ENCODE results near the gene SLC27A6. TPM values are rescaled to one million over a fixed set of nuclear protein-coding genes. Genes with fewer than 3 reads are reported as not detected.

Gene SLC27A6
- total RNA-seq, 4 donors from 2014 or later: not detected

DNA sequence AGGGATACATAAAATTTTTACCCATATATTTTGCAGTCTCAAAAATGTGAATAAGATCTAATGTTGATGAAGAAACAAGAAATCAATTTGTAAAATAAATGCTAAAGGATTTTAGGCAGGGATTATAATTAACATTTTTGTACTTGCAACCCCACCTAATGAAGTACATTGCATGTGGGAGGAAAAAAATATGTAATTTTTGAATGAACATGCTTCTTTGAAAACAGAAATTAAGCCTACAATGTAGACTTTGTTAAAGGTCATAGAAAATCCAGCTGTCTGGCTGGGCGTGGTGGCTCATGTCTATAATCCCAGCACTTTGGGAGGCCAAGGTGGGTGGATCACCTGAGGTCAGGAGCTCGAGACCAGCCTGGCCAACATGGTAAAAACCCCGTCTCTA, 15.6 kb downstream of the SLC27A6 start:
- H3K9me3 ChIP-seq: no peaks in the 10 kb centered on the region
- DNase-seq: no peak
- H3K4me1 ChIP-seq: no peaks in the 10 kb centered on the region
- H3K27ac ChIP-seq: no peak overlapping the region
- H3K36me3 ChIP-seq: no peaks in the 10 kb centered on the region
- H3K27me3 ChIP-seq: no peaks in the 10 kb centered on the region
- TF ChIP-seq, protein P1, sequence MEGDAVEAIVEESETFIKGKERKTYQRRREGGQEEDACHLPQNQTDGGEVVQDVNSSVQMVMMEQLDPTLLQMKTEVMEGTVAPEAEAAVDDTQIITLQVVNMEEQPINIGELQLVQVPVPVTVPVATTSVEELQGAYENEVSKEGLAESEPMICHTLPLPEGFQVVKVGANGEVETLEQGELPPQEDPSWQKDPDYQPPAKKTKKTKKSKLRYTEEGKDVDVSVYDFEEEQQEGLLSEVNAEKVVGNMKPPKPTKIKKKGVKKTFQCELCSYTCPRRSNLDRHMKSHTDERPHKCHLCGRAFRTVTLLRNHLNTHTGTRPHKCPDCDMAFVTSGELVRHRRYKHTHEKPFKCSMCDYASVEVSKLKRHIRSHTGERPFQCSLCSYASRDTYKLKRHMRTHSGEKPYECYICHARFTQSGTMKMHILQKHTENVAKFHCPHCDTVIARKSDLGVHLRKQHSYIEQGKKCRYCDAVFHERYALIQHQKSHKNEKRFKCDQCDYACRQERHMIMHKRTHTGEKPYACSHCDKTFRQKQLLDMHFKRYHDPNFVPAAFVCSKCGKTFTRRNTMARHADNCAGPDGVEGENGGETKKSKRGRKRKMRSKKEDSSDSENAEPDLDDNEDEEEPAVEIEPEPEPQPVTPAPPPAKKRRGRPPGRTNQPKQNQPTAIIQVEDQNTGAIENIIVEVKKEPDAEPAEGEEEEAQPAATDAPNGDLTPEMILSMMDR (IDR thresholded peaks at IDR 0.05): no peak
- no peak for TF ChIP-seq POLR2A (IDR thresholded peaks at IDR 0.05)
- H3K4me3 ChIP-seq: no peak overlapping the region

DNA sequence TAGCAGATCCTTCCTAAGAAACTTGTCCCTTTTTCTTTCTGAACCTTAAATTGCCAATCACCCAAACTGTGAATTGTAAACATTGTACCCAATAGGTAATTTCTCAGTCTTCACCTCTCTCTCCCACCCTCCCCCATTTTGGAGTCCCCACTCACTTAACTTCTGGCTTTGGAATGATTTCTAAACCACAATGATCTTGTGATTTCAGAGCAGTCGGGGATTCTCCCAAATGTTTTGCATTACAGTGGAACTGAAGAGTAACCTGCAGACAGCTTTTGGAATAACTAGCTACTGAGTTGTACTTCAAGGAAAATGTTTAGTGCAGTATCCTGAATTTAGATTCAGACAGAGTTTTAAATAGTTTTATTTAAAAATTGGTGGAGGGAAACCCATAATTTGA, 19.2 kb downstream of the SLC27A6 start:
- TF ChIP-seq POLR2A (IDR thresholded peaks at IDR 0.05): no peak
- TF ChIP-seq, protein P1 (IDR thresholded peaks at IDR 0.05): no peak
- no peak for DNase-seq
- Histone ChIP-seq H3K27me3 (no peaks in the 10 kb centered on the region), H3K27ac (no peak overlapping the region), H3K4me3 (no peak overlapping the region), H3K4me1 (no peaks in the 10 kb centered on the region), H3K36me3 (no peaks in the 10 kb centered on the region), H3K9me3 (no peaks in the 10 kb centered on the region)

DNA sequence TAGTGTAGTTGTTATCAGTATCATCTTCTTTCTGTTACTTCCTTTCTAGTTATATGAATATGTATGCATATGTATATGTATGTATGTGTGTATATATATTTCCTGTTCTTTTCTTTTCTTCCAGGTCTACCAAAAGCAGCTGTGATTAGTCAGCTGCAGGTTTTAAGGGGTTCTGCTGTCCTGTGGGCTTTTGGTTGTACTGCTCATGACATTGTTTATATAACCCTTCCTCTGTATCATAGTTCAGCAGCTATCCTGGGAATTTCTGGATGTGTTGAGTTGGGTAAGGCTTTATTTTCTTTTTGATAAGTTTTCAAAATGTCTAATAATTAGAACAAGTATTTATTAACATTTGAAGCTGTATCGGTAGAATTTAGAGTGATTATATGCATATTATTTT, 23.2 kb downstream of the SLC27A6 start:
- H3K4me3 ChIP-seq: no peak overlapping the region

DNA sequence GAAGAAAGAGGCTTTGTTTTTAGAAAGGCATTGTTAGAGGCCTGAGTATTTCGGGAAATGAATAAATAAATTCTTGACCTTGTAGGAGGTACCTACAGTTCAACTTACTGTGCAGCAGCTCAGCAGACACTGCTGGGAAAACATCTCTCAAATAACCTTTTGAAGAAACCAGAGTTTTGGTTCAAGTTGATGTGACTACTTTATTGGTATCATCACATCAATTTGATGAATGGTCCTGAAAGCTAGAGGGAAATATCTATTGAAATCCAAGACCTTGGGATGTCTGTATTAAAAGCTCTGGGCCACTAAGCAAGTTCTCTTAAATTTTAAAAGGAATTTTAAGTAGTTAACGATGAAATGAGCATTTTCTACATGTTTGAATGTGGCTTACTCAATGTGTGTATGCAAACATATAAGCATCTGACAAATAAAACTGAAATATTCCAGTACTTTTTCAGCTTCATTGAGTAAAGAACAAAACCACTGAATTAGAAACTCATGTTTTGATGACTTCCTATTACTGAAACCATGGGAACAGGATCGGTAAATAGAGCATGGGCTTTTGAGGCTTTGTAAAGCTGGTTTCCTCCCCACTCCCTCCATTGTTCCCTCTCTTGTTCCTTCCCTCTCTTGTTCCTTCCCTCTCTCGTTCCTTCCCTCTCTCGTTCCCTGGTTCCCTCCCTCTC, 36.7 kb downstream of the SLC27A6 start:
- Histone ChIP-seq H3K9me3 (no peaks in the 10 kb centered on the region), H3K4me3 (no peak overlapping the region), H3K27ac (no peak overlapping the region), H3K4me1 (no peaks in the 10 kb centered on the region), H3K27me3 (no peaks in the 10 kb centered on the region), H3K36me3 (no peaks in the 10 kb centered on the region)
- no peak for DNase-seq
- TF ChIP-seq, protein P1 (IDR thresholded peaks at IDR 0.05): no peak
- no peak for TF ChIP-seq POLR2A (IDR thresholded peaks at IDR 0.05)

More for the DNA sequence above, 23.2 kb downstream of the SLC27A6 start:
- Histone ChIP-seq H3K27me3 (no peaks in the 10 kb centered on the region), H3K9me3 (no peaks in the 10 kb centered on the region), H3K4me1 (no peaks in the 10 kb centered on the region), H3K36me3 (no peaks in the 10 kb centered on the region), H3K27ac (no peak overlapping the region)
- TF ChIP-seq POLR2A (IDR thresholded peaks at IDR 0.05): no peak
- no peak for DNase-seq

- no peak for DNase-seq
- no peaks in the 10 kb centered on the region for H3K9me3 ChIP-seq
- H3K4me3 ChIP-seq: no peak overlapping the region
- H3K4me1 ChIP-seq: no peaks in the 10 kb centered on the region
- no peak overlapping the region for H3K27ac ChIP-seq
- no peaks in the 10 kb centered on the region for H3K36me3 ChIP-seq
- TF ChIP-seq POLR2A (IDR thresholded peaks at IDR 0.05): no peak
- TF ChIP-seq, protein P1 (IDR thresholded peaks at IDR 0.05): no peak
- H3K27me3 ChIP-seq: no peaks in the 10 kb centered on the region
Measured at GRCh38 chr5:129002527-129002842, 37.2 kb downstream of the SLC27A6 start.

DNA sequence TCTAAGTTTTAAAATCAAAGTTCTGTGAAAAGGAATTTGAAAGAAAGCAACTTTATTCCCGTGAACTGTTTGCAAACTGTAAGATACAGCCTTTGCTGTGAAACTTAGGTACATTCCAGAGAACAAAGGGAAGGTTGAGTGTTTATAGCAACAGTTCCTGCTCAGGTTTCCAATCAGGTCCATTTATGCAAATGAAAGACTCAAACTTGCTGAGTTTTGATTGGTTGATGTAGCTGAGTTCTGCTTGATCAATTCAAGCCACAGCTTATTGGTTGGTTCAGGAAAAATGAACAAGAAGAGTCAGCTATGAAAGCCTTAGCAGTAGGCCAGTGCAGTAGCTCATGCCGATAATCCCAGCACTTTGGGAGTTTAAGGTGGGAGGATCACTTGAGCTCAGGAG, 37.9 kb downstream of the SLC27A6 start:
- Histone ChIP-seq H3K27ac (no peak overlapping the region), H3K4me1 (no peaks in the 10 kb centered on the region), H3K36me3 (no peaks in the 10 kb centered on the region), H3K27me3 (no peaks in the 10 kb centered on the region), H3K4me3 (no peak overlapping the region), H3K9me3 (no peaks in the 10 kb centered on the region)
- no peak for TF ChIP-seq POLR2A (IDR thresholded peaks at IDR 0.05)
- TF ChIP-seq, protein P1 (IDR thresholded peaks at IDR 0.05): no peak
- DNase-seq: no peak

All from Peyer's patch (tissue), 4 donors.